PFSK-1 (cell line): Measurements from ENCODE around the gene ENTHD1.

Source experiments
- FOXP2 ChIP-seq: optimal IDR thresholded peaks from 2 replicates; pipeline ENCODE3; 2011; ENCODE audit warnings: borderline replicate concordance, control low read depth, inconsistent platforms; ENCODE audit not compliant: insufficient read depth; ENCODE audit errors: extremely low read length, extremely low read depth
- POLR2AphosphoS5 ChIP-seq: IDR thresholded peaks from 2 replicates; pipeline ENCODE4 v1.6.1; 2012; ENCODE audit warnings: low read depth, mild to moderate bottlenecking, control low read depth, low read length, moderate library complexity
- SIN3A ChIP-seq: IDR thresholded peaks from 2 replicates; pipeline ENCODE4 v1.6.1; 2012; ENCODE audit warnings: mild to moderate bottlenecking, low read length, moderate library complexity, borderline replicate concordance; ENCODE audit not compliant: insufficient read depth
- TAF1 ChIP-seq: IDR thresholded peaks from 2 replicates; pipeline ENCODE4 v1.6.1; 2012; ENCODE audit warnings: low read length, control low read depth, borderline replicate concordance; ENCODE audit not compliant: insufficient read depth
- TF ChIP-seq, protein P1 (sequence below), 2 experiments: IDR thresholded peaks; 2 replicates each; pipeline versions ENCODE4 v1.6.1 to v1.8.0; 2011 to 2012; ENCODE audit warnings: low read depth in 2 of 2, low read length in 2 of 2, control low read depth in 1 of 2, inconsistent platforms in 1 of 2, mild to moderate bottlenecking in 1 of 2, moderate library complexity in 1 of 2; ENCODE audit not compliant: insufficient read depth in 1 of 2

The ENTHD1 gene

DNA sequence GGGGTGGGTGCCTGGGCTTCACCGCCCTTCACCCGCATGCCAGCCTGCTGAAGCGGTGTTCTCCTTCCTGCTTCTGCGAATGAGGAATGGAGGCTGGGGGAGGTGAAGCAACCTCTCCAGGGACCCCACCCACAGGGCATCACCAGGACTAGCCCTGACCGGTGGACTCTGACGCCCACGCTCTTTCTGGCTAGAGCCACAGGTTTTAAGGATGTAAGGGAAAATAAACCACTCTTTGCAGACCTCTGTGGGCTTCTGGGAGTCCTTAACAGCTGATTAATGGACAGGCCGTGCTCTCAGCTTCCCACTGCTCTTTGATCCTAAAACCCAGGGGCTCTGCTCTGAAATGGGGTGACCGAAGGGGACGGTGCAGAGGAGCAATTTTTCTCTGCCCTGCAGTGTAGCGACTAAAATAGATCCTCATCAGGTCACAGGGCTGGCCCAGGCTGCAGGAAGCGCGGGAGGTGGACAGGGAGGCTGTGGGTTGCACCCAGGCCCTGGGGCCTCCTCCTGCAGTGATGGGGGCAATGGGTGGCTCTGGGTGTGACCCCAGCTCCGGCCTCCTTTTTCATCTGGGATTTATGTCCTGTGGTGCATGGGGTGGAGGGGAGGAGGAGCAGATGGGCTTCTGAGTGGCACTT is 195.7 kb downstream of the ENTHD1 start:
- TF ChIP-seq FOXP2 (no peak), SIN3A (no peak), POLR2AphosphoS5 (no peak)
- TF ChIP-seq, protein P1, sequence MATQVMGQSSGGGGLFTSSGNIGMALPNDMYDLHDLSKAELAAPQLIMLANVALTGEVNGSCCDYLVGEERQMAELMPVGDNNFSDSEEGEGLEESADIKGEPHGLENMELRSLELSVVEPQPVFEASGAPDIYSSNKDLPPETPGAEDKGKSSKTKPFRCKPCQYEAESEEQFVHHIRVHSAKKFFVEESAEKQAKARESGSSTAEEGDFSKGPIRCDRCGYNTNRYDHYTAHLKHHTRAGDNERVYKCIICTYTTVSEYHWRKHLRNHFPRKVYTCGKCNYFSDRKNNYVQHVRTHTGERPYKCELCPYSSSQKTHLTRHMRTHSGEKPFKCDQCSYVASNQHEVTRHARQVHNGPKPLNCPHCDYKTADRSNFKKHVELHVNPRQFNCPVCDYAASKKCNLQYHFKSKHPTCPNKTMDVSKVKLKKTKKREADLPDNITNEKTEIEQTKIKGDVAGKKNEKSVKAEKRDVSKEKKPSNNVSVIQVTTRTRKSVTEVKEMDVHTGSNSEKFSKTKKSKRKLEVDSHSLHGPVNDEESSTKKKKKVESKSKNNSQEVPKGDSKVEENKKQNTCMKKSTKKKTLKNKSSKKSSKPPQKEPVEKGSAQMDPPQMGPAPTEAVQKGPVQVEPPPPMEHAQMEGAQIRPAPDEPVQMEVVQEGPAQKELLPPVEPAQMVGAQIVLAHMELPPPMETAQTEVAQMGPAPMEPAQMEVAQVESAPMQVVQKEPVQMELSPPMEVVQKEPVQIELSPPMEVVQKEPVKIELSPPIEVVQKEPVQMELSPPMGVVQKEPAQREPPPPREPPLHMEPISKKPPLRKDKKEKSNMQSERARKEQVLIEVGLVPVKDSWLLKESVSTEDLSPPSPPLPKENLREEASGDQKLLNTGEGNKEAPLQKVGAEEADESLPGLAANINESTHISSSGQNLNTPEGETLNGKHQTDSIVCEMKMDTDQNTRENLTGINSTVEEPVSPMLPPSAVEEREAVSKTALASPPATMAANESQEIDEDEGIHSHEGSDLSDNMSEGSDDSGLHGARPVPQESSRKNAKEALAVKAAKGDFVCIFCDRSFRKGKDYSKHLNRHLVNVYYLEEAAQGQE (IDR thresholded peaks at IDR 0.05; ENCODE audit: insufficient read depth in 1 of 2, low read depth in 2 of 2, low read length in 2 of 2), result no peak

DNA sequence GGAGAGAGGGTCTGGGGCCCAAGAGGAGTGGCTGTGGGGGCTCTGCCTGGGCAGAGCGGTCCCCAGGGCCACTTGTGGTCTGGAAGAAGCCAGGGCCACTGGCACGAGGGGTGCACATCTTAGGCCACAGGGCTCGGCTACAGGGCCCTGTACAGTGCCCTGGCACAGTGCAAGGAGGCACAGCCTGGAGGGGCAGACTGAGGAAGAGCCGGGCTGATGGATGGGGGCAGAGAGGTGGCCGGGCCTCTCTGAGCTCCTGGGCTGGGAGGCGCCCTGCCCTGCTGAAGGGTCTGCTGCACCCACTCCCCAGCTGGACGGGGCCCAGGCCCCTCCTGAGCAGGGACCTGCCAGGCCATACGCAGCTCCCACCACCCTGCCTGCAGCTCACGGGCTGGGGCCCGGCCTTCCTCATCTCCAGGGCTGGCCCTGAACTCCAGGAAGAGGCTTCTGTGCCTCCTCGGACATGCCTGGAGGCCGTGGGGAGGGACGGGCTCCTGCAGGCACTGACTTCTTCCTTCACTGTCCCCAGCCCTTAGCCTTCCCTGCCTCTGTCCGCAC is 199.5 kb downstream of the ENTHD1 start:
- TF ChIP-seq TAF1, result no peak
- TF ChIP-seq SIN3A, result no peak
